Caco-2 (cell line): Measurements from ENCODE around the gene SDCCAG8. TPM values are rescaled to one million over a fixed set of nuclear protein-coding genes. Genes with fewer than 3 reads are reported as not detected.

Source experiments
- BruUV-seq: library from RNA; stranded (reverse); fragments of 400-500 nt; replicated peaks from 2 replicates; lab custom pipeline; 2021; lab: Mats Ljungman, UMichigan
- CTCF ChIA-PET: fragments of 300-600 bp; sonication (Branson Sonifier 250); formaldehyde crosslinking; loops from one replicate; lab custom pipeline; 2022; ENCODE audit warnings: antibody characterized with exemption; lab: Charles Lee
- POLR2A ChIA-PET: fragments of 300-600 bp; sonication (Branson Sonifier 250); formaldehyde crosslinking; loops from one replicate; lab custom pipeline; 2022; ENCODE audit warnings: antibody characterized with exemption; lab: Charles Lee
- DNase-seq, 2 experiments: peaks; one replicate each; pipeline versions ENCODE4 v3.0.0 to v3.0.0-alpha.2; 2020 to 2022
- H3K27me3 ChIP-seq: replicated peaks from 2 replicates; pipeline ENCODE4 v1.6.0; 2011; ENCODE audit warnings: low read length; ENCODE audit not compliant: control insufficient read depth, insufficient read depth
- H3K36me3 ChIP-seq: 2 replicates; pipeline ENCODE4 v1.5.1; 2011; ENCODE audit warnings: low read length; ENCODE audit not compliant: control insufficient read depth, insufficient read depth
- H3K4me1 ChIP-seq: fragments of 250-450 bp; sonication (Bioruptor Pico); 2 replicates; pipeline ENCODE4 v1.5.1; 2020; ENCODE audit warnings: mild to moderate bottlenecking
- H3K4me3 ChIP-seq: 2 replicates; pipeline ENCODE4 v1.5.1; 2011; ENCODE audit warnings: low read depth, mild to moderate bottlenecking, control low read depth, low read length
- H3K9me3 ChIP-seq: fragments of 250-450 bp; sonication (Bioruptor Pico); 2 replicates; pipeline ENCODE4 v1.5.1; 2020; ENCODE audit warnings: mild to moderate bottlenecking, moderate library complexity
- H3K27ac Mint-ChIP-seq: one replicate; pipeline ENCODE4 v1.8.0; 2022; ENCODE audit warnings: mixed read lengths; ENCODE audit not compliant: unreplicated experiment
- H3K27me3 Mint-ChIP-seq: one replicate; pipeline ENCODE4 v1.8.0; 2022; ENCODE audit warnings: mixed read lengths; ENCODE audit not compliant: insufficient read depth, unreplicated experiment
- H3K36me3 Mint-ChIP-seq: one replicate; pipeline ENCODE4 v1.8.0; 2022; ENCODE audit warnings: mild to moderate bottlenecking, mixed read lengths; ENCODE audit not compliant: insufficient read depth, unreplicated experiment
- H3K4me1 Mint-ChIP-seq: one replicate; pipeline ENCODE4 v1.8.0; 2022; ENCODE audit warnings: low read depth, mixed read lengths; ENCODE audit not compliant: unreplicated experiment
- H3K4me3 Mint-ChIP-seq: one replicate; pipeline ENCODE4 v1.8.0; 2022; ENCODE audit warnings: mild to moderate bottlenecking, moderate library complexity, mixed read lengths; ENCODE audit not compliant: unreplicated experiment
- H3K9me3 Mint-ChIP-seq: one replicate; pipeline ENCODE4 v1.8.0; 2022; ENCODE audit warnings: mixed read lengths; ENCODE audit not compliant: unreplicated experiment
- CTCF ChIP-seq, 2 experiments: fragments of 200-600 bp in 1 of 2; IDR thresholded peaks; 1 replicate in 1 of 2; 2 replicates in 1 of 2; pipeline versions ENCODE4 v1.5.1 to v1.8.0; 2011 to 2022; ENCODE audit warnings: antibody characterized with exemption in 1 of 2, control low read depth in 1 of 2, inconsistent platforms in 1 of 2, low read depth in 1 of 2, low read length in 1 of 2, mild to moderate bottlenecking in 1 of 2, moderate library complexity in 1 of 2; ENCODE audit not compliant: insufficient read depth in 1 of 2, severe bottlenecking in 1 of 2, unreplicated experiment in 1 of 2
- intact Hi-C: fragments of 100-400 bp; cut with micrococcal nuclease; formaldehyde crosslinking; loops from one replicate; pipeline ENCODE4 v1.10.0; 2022; ENCODE audit not compliant: unreplicated experiment
- total RNA-seq: library from RNA; stranded (reverse); gene quantifications from 2 replicates; pipeline ENCODE4 v1.2.3, GENCODE V29; 2022

Gene SDCCAG8
- total RNA-seq, 1 experiment from 2014 or later, result 23.0 TPM

- H3K36me3 Mint-ChIP-seq, result peaks cover 7% of the 10 kb centered on the region
- H3K27me3 Mint-ChIP-seq, result no peaks in the 10 kb centered on the region
- no TSS peak for BruUV-seq
- no peak for DNase-seq
- peaks cover 11% of the 10 kb centered on the region for H3K9me3 Mint-ChIP-seq
- no peak for TF ChIP-seq CTCF (IDR thresholded peaks at IDR 0.05; ENCODE audit: insufficient read depth in 1 of 2, low read depth in 1 of 2, low read length in 1 of 2, severe bottlenecking in 1 of 2, unreplicated experiment in 1 of 2)
- CTCF ChIA-PET, result interaction anchor here (0.6 kb wide), 2 partner anchors 48 to 989 kb away, joined by 3 to 4 read pairs; no protein-coding TSS in a partner anchor
- POLR2A ChIA-PET, result no interaction called here
- no peaks in the 10 kb centered on the region for H3K27me3 ChIP-seq
- H3K4me1 ChIP-seq, result no peaks in the 10 kb centered on the region
- H3K9me3 ChIP-seq, result no peaks in the 10 kb centered on the region
- peaks cover 7% of the 10 kb centered on the region for H3K4me1 Mint-ChIP-seq
- H3K27ac Mint-ChIP-seq, result peak overlapping the region; percentile 15
- H3K4me3 ChIP-seq, result no peak overlapping the region
- H3K4me3 Mint-ChIP-seq, result no peak overlapping the region
- H3K36me3 ChIP-seq, result no peaks in the 10 kb centered on the region
- intact Hi-C loops, result no loop called here
Measured at GRCh38 chr1:243294723-243295121, 38.9 kb downstream of the SDCCAG8 start.

GRCh38 chr1:243299069-243299468 lies 43.2 kb downstream of the SDCCAG8 start:
- no peaks in the 10 kb centered on the region for H3K36me3 ChIP-seq
- no peaks in the 10 kb centered on the region for H3K9me3 ChIP-seq
- no peak overlapping the region for H3K4me3 ChIP-seq
- peaks cover 7% of the 10 kb centered on the region for H3K36me3 Mint-ChIP-seq
- peaks cover 20% of the 10 kb centered on the region for H3K9me3 Mint-ChIP-seq
- H3K4me1 ChIP-seq, result no peaks in the 10 kb centered on the region
- BruUV-seq, result no TSS peak
- peaks cover 2% of the 10 kb centered on the region for H3K4me1 Mint-ChIP-seq
- intact Hi-C loops, result no loop called here
- H3K27ac Mint-ChIP-seq, result no peak overlapping the region
- ChIA-PET CTCF (no interaction called here), POLR2A (no interaction called here)
- no peaks in the 10 kb centered on the region for H3K27me3 ChIP-seq
- no peak for DNase-seq
- no peaks in the 10 kb centered on the region for H3K27me3 Mint-ChIP-seq
- H3K4me3 Mint-ChIP-seq, result no peak overlapping the region
- TF ChIP-seq CTCF (IDR thresholded peaks at IDR 0.05; ENCODE audit: insufficient read depth in 1 of 2, low read depth in 1 of 2, low read length in 1 of 2, severe bottlenecking in 1 of 2, unreplicated experiment in 1 of 2), result no peak

- Histone ChIP-seq H3K4me3 (no peak overlapping the region), H3K9me3 (no peaks in the 10 kb centered on the region), H3K4me1 (no peaks in the 10 kb centered on the region), H3K27me3 (no peaks in the 10 kb centered on the region), H3K36me3 (no peaks in the 10 kb centered on the region)
- H3K4me1 Mint-ChIP-seq, result no peaks in the 10 kb centered on the region
- TF ChIP-seq CTCF (IDR thresholded peaks at IDR 0.05; ENCODE audit: insufficient read depth in 1 of 2, low read depth in 1 of 2, low read length in 1 of 2, severe bottlenecking in 1 of 2, unreplicated experiment in 1 of 2), result no peak
- peaks cover 7% of the 10 kb centered on the region for H3K36me3 Mint-ChIP-seq
- no peak for DNase-seq
- H3K27ac Mint-ChIP-seq, result no peak overlapping the region
- H3K9me3 Mint-ChIP-seq, result peaks cover 20% of the 10 kb centered on the region
- ChIA-PET CTCF (no interaction called here), POLR2A (no interaction called here)
- intact Hi-C loops, result no loop called here
- no TSS peak for BruUV-seq
- no peaks in the 10 kb centered on the region for H3K27me3 Mint-ChIP-seq
- no peak overlapping the region for H3K4me3 Mint-ChIP-seq
Measured at GRCh38 chr1:243301059-243301458, 45.2 kb downstream of the SDCCAG8 start.
